ENCODE results near the gene TUBA4A. TPM values are rescaled to one million over a fixed set of nuclear protein-coding genes. Genes with fewer than 3 reads are reported as not detected.
A peak's percentile ranks its signal among the peaks of the same experiment; 100 is the strongest.

TUBA4A gene
- total RNA-seq, 6 donors from 2014 or later, result 17.8 to 52.1 (median 40.3) TPM

DNA sequence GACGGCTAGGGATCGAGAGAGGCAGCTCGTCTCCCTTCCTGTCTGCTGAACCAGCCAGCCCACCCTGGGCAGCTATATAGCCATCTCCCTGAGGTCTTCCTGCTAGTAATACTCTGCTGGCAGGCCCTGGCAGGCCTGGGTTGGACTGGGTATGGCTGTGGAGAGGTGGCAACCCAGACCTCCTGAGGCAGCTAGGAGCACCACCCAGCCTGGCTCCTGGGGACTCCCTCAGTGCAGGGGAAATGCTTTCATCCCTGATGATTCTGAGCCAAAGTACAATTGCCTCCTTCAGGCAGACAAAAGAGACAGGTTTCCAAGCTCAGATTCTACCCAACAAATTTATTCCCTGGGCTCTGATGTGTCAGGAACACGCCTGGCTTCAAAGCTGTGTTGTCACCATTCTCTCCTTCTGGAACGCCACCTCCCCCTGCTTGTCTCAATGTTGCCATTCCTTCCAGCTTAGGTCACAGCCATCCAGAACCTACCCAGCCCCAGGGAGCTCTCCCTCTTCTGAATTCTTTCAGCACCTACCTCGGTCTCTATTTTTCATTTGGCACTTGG is 20.7 kb upstream of the TUBA4A start:
- no peak for TF ChIP-seq POLR2AphosphoS5 (IDR thresholded peaks at IDR 0.05)
- no peak for TF ChIP-seq EP300 (IDR thresholded peaks at IDR 0.05)
- TF ChIP-seq POLR2A (IDR thresholded peaks at IDR 0.05), result peak in 1 of 4 donors; percentile 40
- TF ChIP-seq, protein P1, sequence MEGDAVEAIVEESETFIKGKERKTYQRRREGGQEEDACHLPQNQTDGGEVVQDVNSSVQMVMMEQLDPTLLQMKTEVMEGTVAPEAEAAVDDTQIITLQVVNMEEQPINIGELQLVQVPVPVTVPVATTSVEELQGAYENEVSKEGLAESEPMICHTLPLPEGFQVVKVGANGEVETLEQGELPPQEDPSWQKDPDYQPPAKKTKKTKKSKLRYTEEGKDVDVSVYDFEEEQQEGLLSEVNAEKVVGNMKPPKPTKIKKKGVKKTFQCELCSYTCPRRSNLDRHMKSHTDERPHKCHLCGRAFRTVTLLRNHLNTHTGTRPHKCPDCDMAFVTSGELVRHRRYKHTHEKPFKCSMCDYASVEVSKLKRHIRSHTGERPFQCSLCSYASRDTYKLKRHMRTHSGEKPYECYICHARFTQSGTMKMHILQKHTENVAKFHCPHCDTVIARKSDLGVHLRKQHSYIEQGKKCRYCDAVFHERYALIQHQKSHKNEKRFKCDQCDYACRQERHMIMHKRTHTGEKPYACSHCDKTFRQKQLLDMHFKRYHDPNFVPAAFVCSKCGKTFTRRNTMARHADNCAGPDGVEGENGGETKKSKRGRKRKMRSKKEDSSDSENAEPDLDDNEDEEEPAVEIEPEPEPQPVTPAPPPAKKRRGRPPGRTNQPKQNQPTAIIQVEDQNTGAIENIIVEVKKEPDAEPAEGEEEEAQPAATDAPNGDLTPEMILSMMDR (IDR thresholded peaks at IDR 0.05), result no peak
- Histone ChIP-seq H3K4me3 (no peak overlapping the region), H3K9me3 (no peaks in the 10 kb centered on the region), H3K36me3 (no peaks in the 10 kb centered on the region), H3K4me1 (peaks cover 12 to 16% (median 16%) of the 10 kb centered on the region in 4 donors), H3K27ac (peak overlapping the region; percentile 62 to 78 (median 68)), H3K27me3 (no peaks in the 10 kb centered on the region)
- DNase-seq, result peak in 1 of 2 donors; percentile 46
- peak in 1 of 2 donors; percentile 23 for ATAC-seq (ENCODE audit: low FRiP score in 2 of 2)
- 41 to 43% methylated on average over 4 to 6 of the region's 6 CpGs for WGBS, 2 donors

DNA sequence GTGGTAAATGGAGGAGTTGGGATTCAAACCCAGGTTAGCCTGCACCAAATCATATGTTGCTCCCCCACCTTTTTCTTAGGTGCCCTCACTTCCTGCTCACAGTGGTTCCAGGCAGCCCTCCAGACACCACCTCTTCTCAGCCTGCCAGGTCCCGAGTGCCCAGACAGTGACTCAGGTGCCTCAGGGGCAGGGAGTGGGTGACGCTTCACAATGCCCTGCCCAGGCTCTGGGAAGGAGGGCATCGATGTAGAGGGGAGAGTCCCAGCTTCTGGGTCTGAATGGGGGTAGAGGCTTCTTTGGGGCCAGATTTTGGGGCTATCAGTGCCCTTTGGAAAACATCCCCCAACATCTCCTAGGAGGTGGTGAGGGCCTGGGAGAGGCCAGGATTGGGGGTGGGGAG is 20.2 kb upstream of the TUBA4A start:
- no peak for TF ChIP-seq POLR2A (IDR thresholded peaks at IDR 0.05)
- TF ChIP-seq POLR2AphosphoS5 (IDR thresholded peaks at IDR 0.05), result peak in 1 of 2 donors; percentile 40
- no peak for TF ChIP-seq EP300 (IDR thresholded peaks at IDR 0.05)
- Histone ChIP-seq H3K4me3 (no peak overlapping the region), H3K36me3 (no peaks in the 10 kb centered on the region), H3K4me1 (peaks cover 12 to 16% (median 16%) of the 10 kb centered on the region in 4 donors), H3K27me3 (no peaks in the 10 kb centered on the region), H3K9me3 (no peaks in the 10 kb centered on the region), H3K27ac (peak overlapping the region; percentile 62 to 78 (median 68))
- no peak for DNase-seq
- WGBS, 2 donors, result 82% methylated on average over 2 of the region's 3 CpGs; no CpG with 5 or more reads in 1 of the 2 donors
- ATAC-seq (ENCODE audit: low FRiP score in 2 of 2), result no peak

DNA sequence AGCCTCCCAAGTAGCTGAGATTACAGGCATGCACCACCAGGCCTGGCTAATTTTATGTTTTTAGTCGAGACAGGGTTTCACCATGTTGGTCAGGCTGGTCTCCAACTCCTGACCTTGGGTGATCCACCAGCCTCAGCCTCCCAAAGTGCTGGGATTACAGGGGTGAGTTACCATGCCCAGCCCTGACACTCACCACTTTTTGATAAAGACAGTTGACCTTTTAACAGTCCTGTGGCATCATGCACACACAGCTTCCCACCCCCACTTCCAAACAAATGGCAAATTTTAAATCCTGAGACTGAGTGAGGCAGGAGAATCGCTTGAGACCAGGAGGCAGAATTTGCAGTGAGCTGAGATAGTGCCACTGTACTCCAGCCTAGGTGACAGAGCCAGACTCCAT is 19.3 kb upstream of the TUBA4A start:
- Histone ChIP-seq H3K4me3 (no peak overlapping the region), H3K36me3 (no peaks in the 10 kb centered on the region), H3K4me1 (peaks cover 4 to 7% (median 7%) of the 10 kb centered on the region in 4 donors), H3K27me3 (no peaks in the 10 kb centered on the region), H3K27ac (no peak overlapping the region), H3K9me3 (no peaks in the 10 kb centered on the region)
- DNase-seq (no peak), ATAC-seq (ENCODE audit: low FRiP score in 2 of 2) (no peak)
- 66 to 67% methylated on average over 2 of the region's 2 CpGs for WGBS, 2 donors
- TF ChIP-seq, protein P1 (IDR thresholded peaks at IDR 0.05), result no peak
- TF ChIP-seq EP300 (IDR thresholded peaks at IDR 0.05) (no peak), POLR2A (IDR thresholded peaks at IDR 0.05) (no peak), POLR2AphosphoS5 (IDR thresholded peaks at IDR 0.05) (no peak)

DNA sequence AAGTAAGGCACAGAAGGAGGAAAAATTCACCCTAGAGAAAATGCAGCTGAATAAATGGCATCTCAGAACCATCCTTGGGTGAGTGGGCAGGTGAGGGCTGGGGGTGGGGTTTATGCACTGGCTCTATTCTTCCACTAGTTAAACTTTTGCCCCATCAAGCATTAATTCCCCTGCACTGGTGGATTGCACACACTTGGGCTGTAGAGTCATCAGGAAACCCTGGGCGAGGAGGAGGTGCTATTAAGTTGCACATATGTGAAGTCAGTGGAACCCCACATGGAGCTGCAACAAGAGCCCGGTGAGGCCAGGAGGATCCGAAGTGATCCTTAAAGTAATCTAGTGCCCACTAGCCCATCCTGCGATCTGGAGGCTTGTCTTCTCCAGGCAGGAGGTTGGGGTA is 18.6 kb upstream of the TUBA4A start:
- no peak for TF ChIP-seq POLR2A (IDR thresholded peaks at IDR 0.05)
- TF ChIP-seq POLR2AphosphoS5 (IDR thresholded peaks at IDR 0.05), result no peak
- TF ChIP-seq, protein P1 (IDR thresholded peaks at IDR 0.05), result no peak
- no peak for TF ChIP-seq EP300 (IDR thresholded peaks at IDR 0.05)
- H3K27ac ChIP-seq, result no peak overlapping the region
- no peaks in the 10 kb centered on the region for H3K27me3 ChIP-seq
- H3K4me3 ChIP-seq, result no peak overlapping the region
- ATAC-seq (ENCODE audit: low FRiP score in 2 of 2) (no peak), DNase-seq (no peak)
- no peaks in the 10 kb centered on the region for H3K9me3 ChIP-seq
- WGBS, 2 donors, result 83 to 87% methylated on average over 4 of the region's 4 CpGs
- no peaks in the 10 kb centered on the region for H3K36me3 ChIP-seq
- peaks cover 0 to under 1% (median under 1%) of the 10 kb centered on the region in 4 donors for H3K4me1 ChIP-seq

DNA sequence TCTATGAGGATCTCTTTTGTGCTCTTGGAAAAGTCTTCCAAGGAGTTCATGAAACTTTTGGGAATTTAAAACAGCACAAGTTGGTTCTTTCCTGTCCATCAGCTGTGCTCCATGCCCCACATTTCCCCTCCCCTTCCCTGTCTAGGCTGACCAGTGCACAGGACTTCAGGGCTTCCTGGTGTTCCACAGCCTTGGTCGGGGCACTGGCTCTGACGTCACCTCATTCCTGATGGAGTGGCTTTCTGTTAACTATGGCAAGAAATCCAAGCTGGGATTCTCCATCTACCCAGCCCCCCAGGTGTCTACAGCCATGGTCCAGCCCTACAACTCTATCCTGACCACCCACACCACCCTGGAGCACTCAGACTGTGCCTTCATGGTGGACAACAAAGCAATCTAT is 17.3 kb upstream of the TUBA4A start:
- Histone ChIP-seq H3K4me3 (no peak overlapping the region), H3K36me3 (no peaks in the 10 kb centered on the region), H3K9me3 (no peaks in the 10 kb centered on the region), H3K27ac (no peak overlapping the region), H3K27me3 (no peaks in the 10 kb centered on the region), H3K4me1 (no peaks in the 10 kb centered on the region)
- DNase-seq (no peak), ATAC-seq (ENCODE audit: low FRiP score in 2 of 2) (no peak)
- no peak for TF ChIP-seq EP300 (IDR thresholded peaks at IDR 0.05)
- WGBS, 2 donors, result 64 to 89% methylated on average over 2 of the region's 2 CpGs

DNA sequence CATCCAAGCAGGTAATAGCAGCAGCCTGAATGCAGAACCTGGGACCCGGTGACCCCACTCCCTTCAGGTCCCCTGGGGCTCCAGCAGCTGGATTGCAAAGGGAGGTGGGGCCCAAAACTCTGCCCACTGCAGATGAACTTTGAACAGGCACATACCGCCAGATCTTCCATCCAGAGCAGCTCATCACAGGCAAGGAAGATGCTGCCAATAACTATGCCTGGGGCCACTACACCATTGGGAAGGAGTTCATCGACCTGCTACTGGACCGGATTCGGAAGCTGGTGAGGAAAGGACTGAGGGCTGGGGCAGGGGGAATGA is 16.3 kb upstream of the TUBA4A start:
- WGBS, 2 donors, result 92 to 96% methylated on average over 5 of the region's 5 CpGs
- no peaks in the 10 kb centered on the region for H3K4me1 ChIP-seq
- no peak for ATAC-seq (ENCODE audit: low FRiP score in 2 of 2)
- no peaks in the 10 kb centered on the region for H3K36me3 ChIP-seq
- TF ChIP-seq POLR2AphosphoS5 (IDR thresholded peaks at IDR 0.05) (no peak), EP300 (IDR thresholded peaks at IDR 0.05) (no peak), POLR2A (IDR thresholded peaks at IDR 0.05) (no peak)
- TF ChIP-seq, protein P1 (IDR thresholded peaks at IDR 0.05), result no peak
- no peaks in the 10 kb centered on the region for H3K9me3 ChIP-seq
- no peaks in the 10 kb centered on the region for H3K27me3 ChIP-seq
- DNase-seq, result no peak
- H3K4me3 ChIP-seq, result no peak overlapping the region
- no peak overlapping the region for H3K27ac ChIP-seq
